ENCODE measurements around the gene CPEB3. TPM values are rescaled to one million over a fixed set of nuclear protein-coding genes. Genes with fewer than 3 reads are reported as not detected.
A peak's percentile ranks its signal among the peaks of the same experiment; 100 is the strongest.

The CPEB3 gene
- total RNA-seq, 1 experiment from 2014 or later: 1.0 TPM

- Histone ChIP-seq H3K23me2 (ENCODE audit: insufficient read length, low read depth, low read length, poor library complexity, severe bottlenecking) (no peaks in the 10 kb centered on the region), H4K8ac (replicated peaks; ENCODE audit: insufficient read length, low read depth, low read length) (no peak overlapping the region), H3K56ac (ENCODE audit: insufficient read length, low read depth, low read length) (no peak overlapping the region), H2BK15ac (ENCODE audit: low read depth, low read length) (no peak overlapping the region), H3K18ac (ENCODE audit: insufficient read length, low read depth, low read length) (no peak overlapping the region), H2BK20ac (ENCODE audit: low read depth, low read length, poor library complexity, severe bottlenecking) (no peak overlapping the region), H3K4me2 (ENCODE audit: insufficient read depth, insufficient read length, low read length) (no peak overlapping the region), H3K4me1 (ENCODE audit: insufficient read depth, low read length) (no peaks in the 10 kb centered on the region; the same call in 1 of the 2 replicates), H3K23ac (ENCODE audit: insufficient read length, low read depth, low read length) (no peak overlapping the region), H2AK5ac (ENCODE audit: insufficient read length, low read length) (no peak overlapping the region), H3K14ac (ENCODE audit: insufficient read depth, low read length) (no peak overlapping the region), H4K5ac (ENCODE audit: insufficient read length, low read depth, low read length) (no peak overlapping the region), H2AFZ (ENCODE audit: low read length) (no peak overlapping the region), H3T11ph (ENCODE audit: low read length) (no peak overlapping the region), H4K91ac (ENCODE audit: insufficient read length, low read depth, low read length) (no peak overlapping the region), H2BK5ac (ENCODE audit: insufficient read length, low read length) (no peak overlapping the region), H2BK12ac (ENCODE audit: insufficient read length, low read depth, low read length) (no peak overlapping the region), H3K9ac (ENCODE audit: extremely low read depth, insufficient read length, low read length) (no peak overlapping the region), H2BK120ac (ENCODE audit: low read depth, low read length, poor library complexity, severe bottlenecking) (no peak overlapping the region), H3K27ac (ENCODE audit: insufficient read length, low read depth, low read length) (no peak overlapping the region), H3K4ac (ENCODE audit: low read depth, low read length) (no peak overlapping the region), H4K20me1 (ENCODE audit: control insufficient read depth, insufficient read depth, insufficient read length) (no peaks in the 10 kb centered on the region), H3K79me1 (ENCODE audit: insufficient read depth, low read depth, low read length, poor library complexity, severe bottlenecking) (peaks cover 7% of the 10 kb centered on the region), H3K27me3 (ENCODE audit: insufficient read depth, low read length) (no peaks in the 10 kb centered on the region), H3K79me2 (ENCODE audit: insufficient read depth, low read length) (peaks cover 5% of the 10 kb centered on the region; the same call in 1 of the 2 replicates), H3K9me3 (ENCODE audit: control insufficient read depth, low read depth, low read length) (no peaks in the 10 kb centered on the region)
- Mint-ChIP-seq H3K27ac (peak overlapping the region in 2 of 3 experiments; percentile 49 to 61; a peak in 4 of 7 replicates), H3K4me1 (peaks cover 30 to 34% of the 10 kb centered on the region in 2 experiments), H3K27me3 (ENCODE audit: low read depth) (no peaks in the 10 kb centered on the region), H3K9me3 (no peaks in the 10 kb centered on the region), H3K4me3 (no peak overlapping the region), H3K36me3 (ENCODE audit: insufficient read depth in 1 of 3, low read depth in 3 of 3) (peaks cover 0 to 9% (median 0%) of the 10 kb centered on the region in 3 experiments; a peak in 4 of 7 replicates)
- DNase-seq: no peak
- TF ChIP-seq CTCF (conservative IDR thresholded peaks at IDR 0.05): no peak
- WGBS (ENCODE audit: extremely low coverage, insufficient read length, low lambda C conversion rate): no CpG with 5 or more reads among the region's 3 CpGs
Measured at GRCh38 chr10:92327445-92328433, 36.9 kb upstream of the CPEB3 start.
